Activated CD8-positive, alpha-beta T cell treated with anti-CD3 and anti-CD28 coated beads for 36 hours (primary cell): ENCODE results near the gene RAC2. TPM values are rescaled to one million over a fixed set of nuclear protein-coding genes. Genes with fewer than 3 reads are reported as not detected.
A peak's percentile ranks its signal among the peaks of the same experiment; 100 is the strongest.

Experiments used
- ATAC-seq: fragments of 200-7000 bp; cut with Tn5 transposase; one replicate; pipeline ENCODE4 v1.10.0; 2021; ENCODE audit warnings: mild to moderate bottlenecking, moderate library complexity
- CTCF ChIA-PET: fragments of 350-600 bp; sonication (Branson Sonifier 250); formaldehyde crosslinking; loops from one replicate; lab custom pipeline; 2021; ENCODE audit warnings: antibody characterized with exemption; lab: Charles Lee
- POLR2A ChIA-PET: fragments of 350-600 bp; sonication (Branson Sonifier 250); formaldehyde crosslinking; loops from one replicate; lab custom pipeline; 2021; ENCODE audit warnings: antibody characterized with exemption; lab: Charles Lee
- DNase-seq: peaks from one replicate; pipeline ENCODE4 v3.0.0-alpha.2; 2020
- H3K27ac Mint-ChIP-seq: one replicate; pipeline ENCODE4 v1.8.0; 2021; ENCODE audit warnings: mild to moderate bottlenecking, mixed read lengths
- H3K27me3 Mint-ChIP-seq: one replicate; pipeline ENCODE4 v1.8.0; 2021; ENCODE audit warnings: mixed read lengths
- H3K36me3 Mint-ChIP-seq: one replicate; pipeline ENCODE4 v1.8.0; 2021; ENCODE audit warnings: low read depth, mixed read lengths
- H3K4me1 Mint-ChIP-seq: one replicate; pipeline ENCODE4 v1.8.0; 2021; ENCODE audit warnings: low read depth, mixed read lengths
- H3K4me3 Mint-ChIP-seq: one replicate; pipeline ENCODE4 v1.8.0; 2021; ENCODE audit warnings: mild to moderate bottlenecking, moderate library complexity, mixed read lengths
- H3K9me3 Mint-ChIP-seq: one replicate; pipeline ENCODE4 v1.8.0; 2021; ENCODE audit warnings: mixed read lengths
- intact Hi-C: fragments of 100-400 bp; cut with micrococcal nuclease; formaldehyde crosslinking; loops from one replicate; pipeline ENCODE4 v1.10.0; 2022
- total RNA-seq, 2 experiments: library from RNA; stranded (reverse); gene quantifications; one replicate each; pipeline ENCODE4 v1.2.3, GENCODE V29; 2021
- TF ChIP-seq, protein P1 (sequence below): fragments of 200-600 bp; IDR thresholded peaks from one replicate; pipeline ENCODE4 v1.8.0; 2022; ENCODE audit warnings: antibody characterized with exemption, mild to moderate bottlenecking

RAC2 gene
- total RNA-seq, 2 experiments from 2014 or later = 699 to 717 TPM

GRCh38 chr22:37190262-37190780 lies 53.7 kb downstream of the RAC2 start:
- ATAC-seq (no peak), DNase-seq (no peak)
- H3K4me1 Mint-ChIP-seq = peaks cover 71% of the 10 kb centered on the region
- peaks cover 4% of the 10 kb centered on the region for H3K9me3 Mint-ChIP-seq
- H3K4me3 Mint-ChIP-seq = no peak overlapping the region
- ChIA-PET CTCF (interaction anchor here (0.7 to 2.4 kb wide), 8 partner anchors 7 to 110 kb away, joined by 3 to 9 read pairs (median 3); no protein-coding TSS in a partner anchor), POLR2A (interaction anchor here (1.1 kb wide), 1 partner anchor 12 kb away, joined by 4 read pairs; no protein-coding TSS in a partner anchor)
- H3K36me3 Mint-ChIP-seq = peaks cover 12% of the 10 kb centered on the region
- intact Hi-C loops = loop anchor here (10.0 kb wide), 1 partner anchor 46 kb away; the partner anchor contains the start of gene IL2RB
- TF ChIP-seq, protein P1, sequence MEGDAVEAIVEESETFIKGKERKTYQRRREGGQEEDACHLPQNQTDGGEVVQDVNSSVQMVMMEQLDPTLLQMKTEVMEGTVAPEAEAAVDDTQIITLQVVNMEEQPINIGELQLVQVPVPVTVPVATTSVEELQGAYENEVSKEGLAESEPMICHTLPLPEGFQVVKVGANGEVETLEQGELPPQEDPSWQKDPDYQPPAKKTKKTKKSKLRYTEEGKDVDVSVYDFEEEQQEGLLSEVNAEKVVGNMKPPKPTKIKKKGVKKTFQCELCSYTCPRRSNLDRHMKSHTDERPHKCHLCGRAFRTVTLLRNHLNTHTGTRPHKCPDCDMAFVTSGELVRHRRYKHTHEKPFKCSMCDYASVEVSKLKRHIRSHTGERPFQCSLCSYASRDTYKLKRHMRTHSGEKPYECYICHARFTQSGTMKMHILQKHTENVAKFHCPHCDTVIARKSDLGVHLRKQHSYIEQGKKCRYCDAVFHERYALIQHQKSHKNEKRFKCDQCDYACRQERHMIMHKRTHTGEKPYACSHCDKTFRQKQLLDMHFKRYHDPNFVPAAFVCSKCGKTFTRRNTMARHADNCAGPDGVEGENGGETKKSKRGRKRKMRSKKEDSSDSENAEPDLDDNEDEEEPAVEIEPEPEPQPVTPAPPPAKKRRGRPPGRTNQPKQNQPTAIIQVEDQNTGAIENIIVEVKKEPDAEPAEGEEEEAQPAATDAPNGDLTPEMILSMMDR = no peak
- H3K27me3 Mint-ChIP-seq = no peaks in the 10 kb centered on the region
- no peak overlapping the region for H3K27ac Mint-ChIP-seq

DNA sequence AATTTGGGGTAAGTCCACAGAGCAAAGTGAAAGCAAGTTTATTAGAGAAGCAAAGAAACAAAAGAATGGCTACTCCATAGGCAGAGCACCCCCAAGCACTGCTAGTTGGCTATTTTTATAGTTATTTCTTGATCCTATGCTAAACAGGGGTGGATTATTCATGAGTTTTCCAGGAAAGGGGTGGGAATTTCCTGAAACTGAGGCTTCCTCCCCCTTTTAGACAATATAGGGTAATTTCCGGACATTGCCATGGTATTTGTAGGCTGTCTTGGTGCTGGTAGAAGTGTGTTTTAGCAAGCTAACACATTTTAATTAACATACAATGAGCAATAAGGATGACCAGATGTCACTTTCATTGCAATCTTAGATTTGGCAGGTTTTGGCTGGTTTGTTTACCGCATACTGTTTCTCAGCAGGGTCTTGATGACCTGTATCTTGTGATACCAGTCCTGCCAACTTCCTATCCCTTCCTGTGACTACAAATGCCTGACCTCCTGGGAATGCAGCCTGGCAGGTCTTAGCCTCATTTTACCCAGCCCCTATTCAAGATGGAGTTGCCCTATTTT lies 55.1 kb downstream of the RAC2 start:
- H3K4me3 Mint-ChIP-seq = no peak overlapping the region
- peaks cover 12% of the 10 kb centered on the region for H3K36me3 Mint-ChIP-seq
- intact Hi-C loops = no loop called here
- CTCF ChIA-PET = interaction anchor here (1.4 to 1.5 kb wide), 2 partner anchors 9 to 26 kb away, joined by 3 read pairs; no protein-coding TSS in a partner anchor
- peaks cover 65% of the 10 kb centered on the region for H3K4me1 Mint-ChIP-seq
- peak overlapping the region; percentile 64 for H3K27ac Mint-ChIP-seq
- peak; percentile 4 for DNase-seq
- ATAC-seq = no peak
- TF ChIP-seq, protein P1 = no peak
- no peaks in the 10 kb centered on the region for H3K27me3 Mint-ChIP-seq
- POLR2A ChIA-PET = interaction anchor here (0.6 to 0.7 kb wide), 4 partner anchors 9 to 67 kb away, joined by 3 read pairs; partner anchors contain the start of gene IL2RB
- H3K9me3 Mint-ChIP-seq = peaks cover 4% of the 10 kb centered on the region

DNA sequence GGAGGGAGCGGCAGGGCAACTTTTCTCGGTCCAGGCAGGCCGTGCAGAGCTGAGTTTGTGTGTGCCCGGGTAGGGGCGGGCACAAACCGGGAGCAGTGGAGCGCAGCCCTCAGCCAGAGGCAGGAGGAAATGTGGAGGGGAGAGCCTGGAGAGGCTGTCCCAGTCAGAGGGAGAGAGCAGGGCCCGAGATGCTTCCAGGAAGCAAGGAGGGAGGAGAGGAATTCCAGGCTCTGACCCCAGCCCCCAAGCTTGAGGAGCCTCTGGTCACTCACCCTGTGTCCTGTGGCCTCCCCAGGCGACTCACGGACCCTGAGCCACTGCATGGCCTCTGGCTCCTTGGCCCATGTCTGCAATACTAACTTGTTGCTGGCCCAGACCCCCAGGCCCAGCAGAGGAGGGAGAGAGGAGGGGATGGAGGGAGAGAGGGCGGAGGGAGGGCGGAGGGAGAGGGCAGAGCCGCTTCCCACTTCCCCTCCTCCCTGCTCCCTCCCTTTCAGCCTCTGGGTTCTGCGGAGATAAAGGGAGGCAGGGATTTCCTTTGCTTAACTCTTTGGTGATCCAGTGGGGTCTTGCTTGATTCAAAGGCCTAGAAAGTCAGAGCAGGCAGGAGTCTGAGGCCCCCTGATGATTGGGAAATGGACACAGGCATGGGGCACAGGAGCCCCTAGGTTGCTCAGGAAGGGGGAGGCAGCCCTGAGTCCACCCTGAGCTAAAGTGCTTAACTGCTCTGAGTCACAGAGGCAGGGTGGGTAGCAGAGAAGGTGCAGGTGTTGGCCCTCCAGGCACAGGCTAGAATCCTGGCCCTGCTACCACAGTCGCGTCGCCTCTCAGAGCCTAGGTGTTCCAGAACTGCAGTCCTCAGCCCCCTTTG lies 55.9 kb downstream of the RAC2 start, which contains the start of gene C1QTNF6:
Gene C1QTNF6, minus strand, starts transcription at position 357 of the 871 bp plus-strand sequence. Its CDS starts 34 bp downstream, at position 323.
- ATAC-seq = peak; percentile 25
- CTCF ChIA-PET = interaction anchor here (1.0 kb wide), 2 partner anchors 12 to 22 kb away, joined by 3 to 4 read pairs; no protein-coding TSS in a partner anchor

GRCh38 chr22:37187552-37187890 lies 56.5 kb downstream of the RAC2 start:
- Mint-ChIP-seq H3K4me1 (peaks cover 60% of the 10 kb centered on the region), H3K9me3 (peaks cover 1% of the 10 kb centered on the region), H3K27me3 (no peaks in the 10 kb centered on the region), H3K4me3 (no peak overlapping the region), H3K27ac (peak overlapping the region; percentile 30), H3K36me3 (peaks cover 11% of the 10 kb centered on the region)
- TF ChIP-seq, protein P1 = no peak
- DNase-seq (peak; percentile 0), ATAC-seq (no peak)
- CTCF ChIA-PET = interaction anchor here (1.0 to 1.4 kb wide), 3 partner anchors 10 to 22 kb away, joined by 3 to 6 read pairs (median 4); no protein-coding TSS in a partner anchor
- intact Hi-C loops = no loop called here
- POLR2A ChIA-PET = interaction anchor here (0.9 to 1.8 kb wide), 6 partner anchors 11 to 107 kb away, joined by 3 to 8 read pairs (median 4); partner anchors contain the start of gene IL2RB

More for the DNA sequence above, 55.9 kb downstream of the RAC2 start, which contains the start of gene C1QTNF6:
- Mint-ChIP-seq H3K4me3 (no peak within 1 kb of the TSS), H3K27ac (peak within 1 kb of the TSS; percentile 64), H3K36me3 (peaks cover 11% of the 10 kb centered on the region), H3K9me3 (peaks cover 4% of the 10 kb centered on the region), H3K4me1 (peaks cover 65% of the 10 kb centered on the region), H3K27me3 (no peaks in the 10 kb centered on the region)
- intact Hi-C loops = no loop called here
- POLR2A ChIA-PET = interaction anchor here (0.9 to 1.8 kb wide), 5 partner anchors 10 to 50 kb away, joined by 3 to 8 read pairs (median 4); partner anchors contain the start of gene IL2RB
- DNase-seq = peak; percentile 37
- TF ChIP-seq, protein P1 = no peak
